Right lobe of liver (tissue), 6 donors: ENCODE data around the gene PRSS12. TPM values are rescaled to one million over a fixed set of nuclear protein-coding genes. Genes with fewer than 3 reads are reported as not detected.
A peak's percentile ranks its signal among the peaks of the same experiment; 100 is the strongest.

ENCODE experiments used
- ATAC-seq, 4 donors: fragments of 200-7000 bp; cut with Tn5 transposase; one replicate each; pipeline ENCODE4 v1.9.1; 2020; ENCODE audit warnings: mild to moderate bottlenecking in 4 of 4, moderate library complexity in 4 of 4
- DNase-seq, 3 donors: peaks; one replicate each; pipeline ENCODE4 v3.0.0-alpha.2; 2020
- H3K27ac ChIP-seq, 3 donors: fragments of 200-600 bp; one replicate each; pipeline ENCODE4 v1.8.0; 2022
- H3K27me3 ChIP-seq, 2 donors: fragments of 200-600 bp; one replicate each; pipeline ENCODE4 v1.8.0; 2022
- H3K36me3 ChIP-seq, 4 donors: fragments of 200-600 bp; sonication (generic) in 1 of 4; one replicate each; pipeline versions ENCODE4 v1.5.1 to v1.8.0; 2017 to 2022; ENCODE audit warnings: control low read depth in 1 of 4
- H3K4me1 ChIP-seq, 4 donors: fragments of 200-600 bp; sonication (generic) in 1 of 4; one replicate each; pipeline versions ENCODE4 v1.5.1 to v1.8.0; 2017 to 2022; ENCODE audit warnings: control low read depth in 1 of 4
- H3K4me3 ChIP-seq, 3 donors: fragments of 200-600 bp; one replicate each; pipeline ENCODE4 v1.8.0; 2022
- H3K9me3 ChIP-seq, 4 donors: fragments of 200-600 bp; sonication (generic) in 1 of 4; one replicate each; pipeline versions ENCODE4 v1.5.1 to v1.8.0; 2017 to 2022; ENCODE audit warnings: control low read depth in 1 of 4
- POLR2A ChIP-seq: fragments of 450-650 bp; IDR thresholded peaks from one replicate; pipeline ENCODE4 v1.6.1; 2017; ENCODE audit warnings: antibody characterized with exemption, mild to moderate bottlenecking
- WGBS: methylation state at CpG from one replicate; pipeline ENCODE4 v1.1.6; 2018; ENCODE audit warnings: low coverage, low lambda C conversion rate; ENCODE audit not compliant: insufficient coverage; ENCODE audit errors: missing lambda C conversion rate; 5-methylcytosine and 5-hydroxymethylcytosine counted together
- intact Hi-C, 2 donors: fragments of 100-400 bp; cut with DNase I; formaldehyde crosslinking; loops; one replicate each; pipeline versions ENCODE4 v1.11.2 to v1.14.1; 2022
- total RNA-seq, 6 experiments: library from RNA; depleted of rRNA in 2 of 6; stranded (reverse); fragments of >200 nt in 2 of 6; fragmentation: NEBNext Ultra II Directional in 3 of 6; extraction: Animal tissue kit (Norgen Biotek cat#: 25700) in 3 of 6; gene quantifications; one replicate each; pipeline versions ENCODE4 v1.1.0 to v1.2.4, GENCODE V29; 2016 to 2023
- TF ChIP-seq, protein P1 (sequence below), 4 donors: fragments of 200-600 bp in 3 of 4; fragments of 450-650 bp in 1 of 4; IDR thresholded peaks; one replicate each; pipeline versions ENCODE4 v1.5.1 to v1.8.0; 2016 to 2022; ENCODE audit warnings: antibody characterized with exemption in 4 of 4, mild to moderate bottlenecking in 2 of 4
- donor health status: DM: no; HTN: yes; CAD: no.
- donor health status: DM: no; HTN: no; CAD: no.
- donor health status: DM: no; HTN: no; CAD: no.
- donor health status: DM: no; HTN: yes; CAD: no.
- donor health status: DM: no; HTN: yes; CAD: no.

PRSS12 gene
- total RNA-seq, 6 experiments from 2014 or later: 0.12 to 1.4 (median 0.74) TPM

DNA sequence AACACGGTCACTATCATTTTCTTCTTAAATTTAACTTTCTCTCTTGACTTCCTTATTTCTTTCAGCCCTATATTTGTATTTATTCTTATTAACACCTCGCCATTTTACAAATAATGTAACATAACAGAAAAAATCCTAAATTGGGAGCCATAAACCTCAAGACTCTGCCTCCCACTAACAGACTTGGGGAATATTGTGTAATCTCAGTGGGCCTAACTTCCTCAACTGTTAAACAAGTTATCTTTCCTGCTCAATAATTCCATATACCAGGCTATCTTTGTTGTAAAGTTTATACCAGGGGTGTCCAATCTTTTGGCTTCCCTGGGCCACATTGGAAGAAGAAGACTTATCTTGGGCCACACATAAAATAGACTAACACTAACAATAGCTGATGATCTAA is 26.2 kb downstream of the PRSS12 start:
- Histone ChIP-seq H3K9me3 (no peaks in the 10 kb centered on the region), H3K36me3 (no peaks in the 10 kb centered on the region), H3K4me1 (no peaks in the 10 kb centered on the region), H3K4me3 (no peak overlapping the region), H3K27ac (no peak overlapping the region), H3K27me3 (no peaks in the 10 kb centered on the region)
- WGBS: 41% methylated on average over 2 of the region's 2 CpGs
- intact Hi-C loops: no loop called here
- DNase-seq (no peak), ATAC-seq (no peak)
- no peak for TF ChIP-seq POLR2A
- TF ChIP-seq, protein P1, sequence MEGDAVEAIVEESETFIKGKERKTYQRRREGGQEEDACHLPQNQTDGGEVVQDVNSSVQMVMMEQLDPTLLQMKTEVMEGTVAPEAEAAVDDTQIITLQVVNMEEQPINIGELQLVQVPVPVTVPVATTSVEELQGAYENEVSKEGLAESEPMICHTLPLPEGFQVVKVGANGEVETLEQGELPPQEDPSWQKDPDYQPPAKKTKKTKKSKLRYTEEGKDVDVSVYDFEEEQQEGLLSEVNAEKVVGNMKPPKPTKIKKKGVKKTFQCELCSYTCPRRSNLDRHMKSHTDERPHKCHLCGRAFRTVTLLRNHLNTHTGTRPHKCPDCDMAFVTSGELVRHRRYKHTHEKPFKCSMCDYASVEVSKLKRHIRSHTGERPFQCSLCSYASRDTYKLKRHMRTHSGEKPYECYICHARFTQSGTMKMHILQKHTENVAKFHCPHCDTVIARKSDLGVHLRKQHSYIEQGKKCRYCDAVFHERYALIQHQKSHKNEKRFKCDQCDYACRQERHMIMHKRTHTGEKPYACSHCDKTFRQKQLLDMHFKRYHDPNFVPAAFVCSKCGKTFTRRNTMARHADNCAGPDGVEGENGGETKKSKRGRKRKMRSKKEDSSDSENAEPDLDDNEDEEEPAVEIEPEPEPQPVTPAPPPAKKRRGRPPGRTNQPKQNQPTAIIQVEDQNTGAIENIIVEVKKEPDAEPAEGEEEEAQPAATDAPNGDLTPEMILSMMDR (IDR thresholded peaks at IDR 0.05): no peak

DNA sequence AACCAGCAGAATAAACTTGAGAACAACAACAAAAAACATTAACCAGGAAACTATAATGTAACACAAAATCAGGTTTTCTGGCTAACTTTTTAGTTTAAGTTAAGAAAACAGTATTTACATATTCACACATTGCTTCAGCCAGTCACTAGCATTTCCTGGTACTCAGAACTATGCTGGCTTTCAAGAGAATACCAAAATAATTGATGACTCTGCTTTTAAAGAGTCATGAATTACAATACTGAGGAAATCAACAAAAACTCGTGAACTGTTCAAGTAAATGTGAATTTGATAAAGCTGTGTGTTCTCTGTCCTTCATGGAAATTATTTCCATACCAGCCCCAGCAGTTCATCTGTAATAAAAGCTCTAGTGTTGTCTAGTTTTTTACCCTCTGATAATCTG is 27.4 kb downstream of the PRSS12 start:
- no peak for TF ChIP-seq POLR2A
- TF ChIP-seq, protein P1 (IDR thresholded peaks at IDR 0.05): no peak
- intact Hi-C loops: no loop called here
- Histone ChIP-seq H3K4me3 (no peak overlapping the region), H3K27me3 (no peaks in the 10 kb centered on the region), H3K9me3 (no peaks in the 10 kb centered on the region), H3K4me1 (no peaks in the 10 kb centered on the region), H3K36me3 (no peaks in the 10 kb centered on the region), H3K27ac (no peak overlapping the region)
- ATAC-seq: no peak
- no peak for DNase-seq
- 45% methylated on average over 1 of the region's 1 CpG for WGBS

DNA sequence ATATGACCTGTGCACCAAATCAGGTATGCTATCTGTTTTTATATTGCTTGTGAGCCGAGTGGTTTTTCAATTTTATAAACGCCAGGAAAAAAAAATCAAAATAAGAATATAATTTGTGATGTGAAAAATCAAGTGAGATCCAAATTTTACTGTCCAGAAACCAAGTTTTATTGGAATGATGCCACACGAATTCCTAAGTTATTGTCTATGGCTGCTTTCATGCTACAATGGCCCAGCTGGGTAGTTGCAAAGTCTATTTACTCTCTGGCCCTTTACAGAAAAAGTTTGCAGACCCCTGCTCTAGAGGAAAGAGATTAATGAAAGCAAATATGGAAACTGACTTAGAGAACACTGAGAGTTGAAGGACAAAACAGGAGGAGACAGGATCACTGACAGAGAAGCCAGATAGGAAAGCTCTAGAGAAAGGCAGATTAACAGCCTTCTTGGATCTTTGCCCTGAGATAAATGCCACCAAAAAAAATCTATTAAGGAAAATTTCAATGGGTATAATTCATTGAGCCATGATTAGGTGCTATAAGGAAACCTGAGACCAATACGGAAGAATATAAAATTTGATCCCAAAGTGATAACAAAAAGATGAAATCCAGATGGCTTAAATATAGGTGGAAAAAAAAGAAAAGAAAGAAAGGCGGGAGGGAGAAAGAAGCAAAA is 29.8 kb downstream of the PRSS12 start:
- intact Hi-C loops: no loop called here
- 54% methylated on average over 5 of the region's 5 CpGs for WGBS
- ATAC-seq (no peak), DNase-seq (no peak)
- TF ChIP-seq, protein P1 (IDR thresholded peaks at IDR 0.05): no peak
- TF ChIP-seq POLR2A: no peak
- H3K36me3 ChIP-seq: no peaks in the 10 kb centered on the region
- no peaks in the 10 kb centered on the region for H3K9me3 ChIP-seq
- H3K4me3 ChIP-seq: no peak overlapping the region
- no peaks in the 10 kb centered on the region for H3K27me3 ChIP-seq
- no peak overlapping the region for H3K27ac ChIP-seq
- no peaks in the 10 kb centered on the region for H3K4me1 ChIP-seq

DNA sequence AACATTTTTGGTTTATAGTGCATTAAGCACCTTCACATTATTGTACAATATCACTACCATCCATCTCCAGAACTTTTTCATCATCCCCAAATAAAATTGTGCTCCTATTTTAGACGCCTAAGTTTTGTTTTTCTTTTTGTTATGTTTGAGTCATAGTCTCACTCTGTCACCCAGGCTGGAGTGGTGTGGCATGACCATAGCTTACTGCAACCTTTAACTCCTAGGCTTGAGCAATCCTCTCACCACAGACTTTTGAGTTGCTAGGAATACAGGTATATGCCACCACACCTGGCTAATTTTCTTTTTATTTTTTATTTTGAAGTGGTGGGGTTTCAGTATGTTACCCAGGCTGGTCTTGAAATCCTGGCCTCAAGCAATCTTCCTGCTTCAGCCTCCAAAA is 33.9 kb downstream of the PRSS12 start:
- Histone ChIP-seq H3K4me3 (no peak overlapping the region), H3K36me3 (no peaks in the 10 kb centered on the region), H3K9me3 (no peaks in the 10 kb centered on the region), H3K4me1 (no peaks in the 10 kb centered on the region), H3K27ac (no peak overlapping the region), H3K27me3 (no peaks in the 10 kb centered on the region)
- ATAC-seq (peak in 1 of 4 donors; percentile 31), DNase-seq (no peak)
- 43% methylated on average over 1 of the region's 1 CpG for WGBS
- intact Hi-C loops: no loop called here
- TF ChIP-seq, protein P1 (IDR thresholded peaks at IDR 0.05): no peak
- TF ChIP-seq POLR2A: no peak
